ENCODE data around the gene NXPE1. TPM values are rescaled to one million over a fixed set of nuclear protein-coding genes. Genes with fewer than 3 reads are reported as not detected.

Gene NXPE1
- total RNA-seq, 4 donors from 2014 or later = not detected

DNA sequence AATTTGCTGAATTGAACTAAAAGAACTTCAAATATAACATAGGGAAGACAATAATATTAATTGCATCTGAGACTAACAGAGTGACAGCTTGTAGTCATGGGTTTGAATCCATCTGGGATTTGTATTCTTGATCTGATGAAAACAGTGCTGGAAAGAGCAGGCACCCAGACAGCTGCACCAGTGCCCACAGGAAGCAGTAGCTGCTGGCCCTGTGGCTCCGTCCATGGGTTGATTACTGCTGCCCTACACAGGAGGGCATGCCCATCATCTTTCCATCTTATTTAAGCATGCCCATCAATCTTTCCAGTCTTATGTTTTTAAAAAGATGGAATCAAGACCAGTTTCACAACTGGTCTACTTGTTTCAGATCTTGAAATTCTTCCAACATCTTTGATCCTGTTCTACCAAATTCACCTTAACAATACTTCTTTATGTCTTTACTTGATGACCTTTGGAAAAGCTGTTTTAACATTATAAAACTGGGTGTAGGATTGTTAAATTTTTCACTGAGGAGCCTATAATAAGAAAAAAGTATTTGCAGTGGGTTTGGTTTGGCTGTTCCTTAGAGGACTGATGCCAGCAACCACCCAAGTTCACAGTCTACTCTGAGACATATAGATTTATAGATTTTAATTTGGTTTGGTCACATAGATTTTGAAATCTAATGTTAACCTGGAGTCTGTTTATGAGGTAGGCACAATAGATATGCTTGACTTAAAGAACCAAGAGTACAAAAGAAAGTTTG lies 36.7 kb upstream of the NXPE1 start:
- DNase-seq (ENCODE audit: low spot score in 2 of 2) = no peak
- no peaks in the 10 kb centered on the region for H3K4me1 ChIP-seq
- H3K27me3 ChIP-seq = no peaks in the 10 kb centered on the region
- 78% methylated on average over 1 of the region's 1 CpG for WGBS
- H3K4me3 ChIP-seq = no peak overlapping the region
- no peak for TF ChIP-seq CTCF (IDR thresholded peaks at IDR 0.05)
- TF ChIP-seq POLR2A (IDR thresholded peaks at IDR 0.05) = no peak
- TF ChIP-seq POLR2AphosphoS5 (IDR thresholded peaks at IDR 0.05) = no peak
- TF ChIP-seq EP300 (IDR thresholded peaks at IDR 0.05) = no peak
- H3K27ac ChIP-seq = no peak overlapping the region
- no peaks in the 10 kb centered on the region for H3K9me3 ChIP-seq
- no peaks in the 10 kb centered on the region for H3K36me3 ChIP-seq

- no peaks in the 10 kb centered on the region for H3K9me3 ChIP-seq
- no peak within 1 kb of the TSS for H3K4me3 ChIP-seq
- no peaks in the 10 kb centered on the region for H3K36me3 ChIP-seq
- no peak within 1 kb of the TSS for H3K27ac ChIP-seq
- H3K27me3 ChIP-seq = no peaks in the 10 kb centered on the region
- no peak for TF ChIP-seq EP300 (IDR thresholded peaks at IDR 0.05)
- TF ChIP-seq POLR2A (IDR thresholded peaks at IDR 0.05) = no peak
- no peak for TF ChIP-seq CTCF (IDR thresholded peaks at IDR 0.05)
- TF ChIP-seq POLR2AphosphoS5 (IDR thresholded peaks at IDR 0.05) = no peak
- WGBS = 82% methylated on average over 2 of the region's 2 CpGs
- no peak for DNase-seq (ENCODE audit: low spot score in 2 of 2)
- H3K4me1 ChIP-seq = no peaks in the 10 kb centered on the region
Measured at GRCh38 chr11:114595571-114595970, 35.9 kb upstream of the NXPE1 start, which contains the start of gene NXPE4. TSS of gene NXPE4 (minus strand) at chr11:114595786. CDS start at chr11:114594759, 1,027 bp downstream.

- Histone ChIP-seq H3K36me3 (no peaks in the 10 kb centered on the region), H3K4me3 (no peak overlapping the region), H3K27me3 (no peaks in the 10 kb centered on the region), H3K4me1 (no peaks in the 10 kb centered on the region), H3K9me3 (no peaks in the 10 kb centered on the region), H3K27ac (no peak overlapping the region)
- WGBS = 64% methylated on average over 3 of the region's 3 CpGs
- no peak for DNase-seq (ENCODE audit: low spot score in 2 of 2)
- TF ChIP-seq POLR2AphosphoS5 (IDR thresholded peaks at IDR 0.05) (no peak), POLR2A (IDR thresholded peaks at IDR 0.05) (no peak), CTCF (IDR thresholded peaks at IDR 0.05) (no peak), EP300 (IDR thresholded peaks at IDR 0.05) (no peak)
Measured at GRCh38 chr11:114594703-114595102, 35.0 kb upstream of the NXPE1 start.

DNA sequence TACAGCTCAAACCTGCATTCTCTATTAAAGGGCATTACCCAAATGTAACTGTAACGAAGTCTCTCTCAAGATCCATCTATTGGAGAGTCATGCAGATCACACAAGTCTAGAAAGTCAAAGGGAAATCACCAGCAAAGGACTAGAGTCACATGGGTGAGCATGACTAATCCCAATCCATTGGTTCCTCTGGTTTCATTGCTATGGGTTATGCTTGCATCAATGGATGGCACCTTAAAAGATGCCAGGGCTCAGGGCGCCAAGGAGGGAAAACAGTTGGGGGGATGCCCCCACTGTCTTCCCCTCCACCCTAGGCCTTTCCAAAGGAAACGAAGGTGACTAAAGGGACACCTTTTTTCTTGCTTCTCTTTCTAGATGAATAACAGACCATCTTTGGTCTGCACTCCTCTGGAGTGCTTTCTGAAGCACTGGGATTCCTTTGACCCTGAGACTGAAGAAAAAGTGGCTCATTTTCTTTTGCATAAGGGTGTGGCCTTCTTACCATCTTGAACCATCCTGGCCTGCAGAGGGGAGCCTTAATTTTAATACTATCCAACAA lies 27.8 kb upstream of the NXPE1 start:
- Histone ChIP-seq H3K27me3 (no peaks in the 10 kb centered on the region), H3K9me3 (peaks cover 7% of the 10 kb centered on the region), H3K36me3 (no peaks in the 10 kb centered on the region), H3K4me3 (no peak overlapping the region), H3K4me1 (no peaks in the 10 kb centered on the region), H3K27ac (no peak overlapping the region)
- WGBS = 96% methylated on average over 3 of the region's 3 CpGs
- TF ChIP-seq POLR2A (IDR thresholded peaks at IDR 0.05) (no peak), POLR2AphosphoS5 (IDR thresholded peaks at IDR 0.05) (no peak), EP300 (IDR thresholded peaks at IDR 0.05) (no peak), CTCF (IDR thresholded peaks at IDR 0.05) (no peak)
- no peak for DNase-seq (ENCODE audit: low spot score in 2 of 2)

DNA sequence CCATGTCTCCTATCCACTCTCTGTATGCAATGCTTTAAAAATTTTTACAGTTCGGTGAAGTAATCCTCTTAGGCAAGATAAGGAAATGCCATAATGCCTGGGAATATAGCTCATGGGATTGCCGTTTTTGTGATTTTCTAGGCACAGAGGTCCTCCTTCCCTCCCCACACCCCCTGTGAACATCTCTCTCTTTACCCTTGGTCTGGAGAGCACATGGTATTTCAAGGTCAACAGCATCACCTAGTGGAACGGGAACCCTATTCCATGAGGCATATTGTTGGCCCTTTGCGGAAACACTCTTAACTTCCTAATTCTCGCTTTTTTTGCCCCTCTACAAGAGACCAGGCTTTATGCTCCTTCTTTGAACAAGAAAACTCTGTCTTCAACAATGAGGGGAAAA lies 27.1 kb upstream of the NXPE1 start:
- no peaks in the 10 kb centered on the region for H3K36me3 ChIP-seq
- H3K27me3 ChIP-seq = no peaks in the 10 kb centered on the region
- DNase-seq (ENCODE audit: low spot score in 2 of 2) = no peak
- H3K9me3 ChIP-seq = peaks cover 7% of the 10 kb centered on the region
- TF ChIP-seq CTCF (IDR thresholded peaks at IDR 0.05) = no peak
- no peaks in the 10 kb centered on the region for H3K4me1 ChIP-seq
- H3K4me3 ChIP-seq = no peak overlapping the region
- no peak overlapping the region for H3K27ac ChIP-seq
- WGBS = 89% methylated on average over 5 of the region's 5 CpGs
